Uterus (tissue), 4 donors: ENCODE results near the gene NOSTRIN. TPM values are rescaled to one million over a fixed set of nuclear protein-coding genes. Genes with fewer than 3 reads are reported as not detected.

Source experiments
- DNase-seq, 2 donors: peaks; one replicate each; pipeline ENCODE4 v3.0.0-alpha.2; 2019 to 2020
- H3K27ac ChIP-seq, 2 donors: fragments of 200-600 bp; sonication (generic); 1 replicate in 1 of 2; 2 replicates in 1 of 2; pipeline ENCODE4 v1.5.1; 2016 to 2018
- H3K27me3 ChIP-seq, 2 donors: fragments of 200-600 bp; sonication (generic); one replicate each; pipeline ENCODE4 v1.5.1; 2018 to 2019; ENCODE audit warnings: control low read depth in 1 of 2
- H3K36me3 ChIP-seq, 2 donors: fragments of 200-600 bp; sonication (generic); one replicate each; pipeline ENCODE4 v1.5.1; 2019; ENCODE audit warnings: control low read depth in 1 of 2
- H3K4me1 ChIP-seq, 2 donors: fragments of 200-600 bp; sonication (generic); one replicate each; pipeline ENCODE4 v1.5.1; 2018 to 2019; ENCODE audit warnings: control low read depth in 1 of 2
- H3K4me3 ChIP-seq, 2 donors: fragments of 200-600 bp; sonication (generic); 1 replicate in 1 of 2; 2 replicates in 1 of 2; pipeline ENCODE4 v1.5.1; 2018 to 2019; ENCODE audit warnings: mild to moderate bottlenecking in 1 of 2
- H3K9me3 ChIP-seq, 2 donors: fragments of 200-600 bp; sonication (generic); one replicate each; pipeline ENCODE4 v1.5.1; 2019; ENCODE audit warnings: control low read depth in 1 of 2
- POLR2A ChIP-seq, 2 donors: fragments of 450-650 bp; IDR thresholded peaks; one replicate each; pipeline ENCODE4 v1.6.1; 2016; ENCODE audit warnings: antibody characterized with exemption in 2 of 2, mild to moderate bottlenecking in 1 of 2, moderate library complexity in 1 of 2
- intact Hi-C: fragments of 100-400 bp; cut with DNase I; formaldehyde crosslinking; loops from one replicate; pipeline ENCODE4 v1.15.1; 2023; ENCODE audit warnings: low total_unique reads
- total RNA-seq, 4 donors: library from RNA; depleted of rRNA in 3 of 4; stranded (reverse); fragments of >200 nt in 3 of 4; gene quantifications; one replicate each; pipeline versions ENCODE4 v1.1.0 to v1.2.4, GENCODE V29; 2014 to 2023
- TF ChIP-seq, protein P1 (sequence below), 4 experiments: fragments of 200-600 bp in 2 of 4; fragments of 450-650 bp in 2 of 4; sonication (generic) in 2 of 4; IDR thresholded peaks; one replicate each; pipeline ENCODE4 v1.5.1; 2016 to 2019; ENCODE audit warnings: antibody characterized with exemption in 4 of 4, mild to moderate bottlenecking in 2 of 4, moderate library complexity in 1 of 4
- donor health status: DM: yes; HTN: yes; CAD: no.

NOSTRIN gene
- total RNA-seq, 4 donors from 2014 or later, result 27.5 to 192 (median 147) TPM

- no peak for DNase-seq
- no peaks in the 10 kb centered on the region for H3K27me3 ChIP-seq
- no peak overlapping the region for H3K27ac ChIP-seq
- H3K4me3 ChIP-seq, result no peak overlapping the region
- H3K9me3 ChIP-seq, result no peaks in the 10 kb centered on the region
- H3K36me3 ChIP-seq, result no peaks in the 10 kb centered on the region
- TF ChIP-seq, protein P1, sequence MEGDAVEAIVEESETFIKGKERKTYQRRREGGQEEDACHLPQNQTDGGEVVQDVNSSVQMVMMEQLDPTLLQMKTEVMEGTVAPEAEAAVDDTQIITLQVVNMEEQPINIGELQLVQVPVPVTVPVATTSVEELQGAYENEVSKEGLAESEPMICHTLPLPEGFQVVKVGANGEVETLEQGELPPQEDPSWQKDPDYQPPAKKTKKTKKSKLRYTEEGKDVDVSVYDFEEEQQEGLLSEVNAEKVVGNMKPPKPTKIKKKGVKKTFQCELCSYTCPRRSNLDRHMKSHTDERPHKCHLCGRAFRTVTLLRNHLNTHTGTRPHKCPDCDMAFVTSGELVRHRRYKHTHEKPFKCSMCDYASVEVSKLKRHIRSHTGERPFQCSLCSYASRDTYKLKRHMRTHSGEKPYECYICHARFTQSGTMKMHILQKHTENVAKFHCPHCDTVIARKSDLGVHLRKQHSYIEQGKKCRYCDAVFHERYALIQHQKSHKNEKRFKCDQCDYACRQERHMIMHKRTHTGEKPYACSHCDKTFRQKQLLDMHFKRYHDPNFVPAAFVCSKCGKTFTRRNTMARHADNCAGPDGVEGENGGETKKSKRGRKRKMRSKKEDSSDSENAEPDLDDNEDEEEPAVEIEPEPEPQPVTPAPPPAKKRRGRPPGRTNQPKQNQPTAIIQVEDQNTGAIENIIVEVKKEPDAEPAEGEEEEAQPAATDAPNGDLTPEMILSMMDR (IDR thresholded peaks at IDR 0.05), result no peak
- TF ChIP-seq POLR2A (IDR thresholded peaks at IDR 0.05), result no peak
- intact Hi-C loops, result no loop called here
- no peaks in the 10 kb centered on the region for H3K4me1 ChIP-seq
Observed at GRCh38 chr2:168894720-168895119, 92.3 kb downstream of the NOSTRIN start.

DNA sequence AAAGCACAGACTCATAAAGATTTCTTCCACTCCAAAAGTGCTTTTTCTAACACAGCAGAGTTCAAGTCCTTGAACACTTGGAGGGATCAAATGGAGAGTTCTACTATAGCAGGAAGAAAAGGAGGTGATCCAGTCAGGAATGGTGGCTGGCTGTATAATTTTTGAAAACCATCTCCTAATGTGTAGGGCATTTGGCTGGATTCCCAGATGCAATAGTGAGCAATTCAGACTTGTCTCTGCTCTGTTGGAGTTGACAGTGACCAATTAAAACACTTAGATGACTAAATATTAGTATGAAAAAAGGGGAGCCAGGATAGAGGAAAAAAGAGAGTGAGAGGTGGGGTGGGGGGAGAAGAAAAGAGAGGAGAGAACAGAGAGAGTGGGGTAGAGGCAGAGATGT is 93.3 kb downstream of the NOSTRIN start:
- Histone ChIP-seq H3K9me3 (no peaks in the 10 kb centered on the region), H3K4me1 (no peaks in the 10 kb centered on the region), H3K27me3 (no peaks in the 10 kb centered on the region), H3K27ac (no peak overlapping the region), H3K36me3 (no peaks in the 10 kb centered on the region), H3K4me3 (no peak overlapping the region)
- intact Hi-C loops, result no loop called here
- TF ChIP-seq, protein P1 (IDR thresholded peaks at IDR 0.05), result no peak
- TF ChIP-seq POLR2A (IDR thresholded peaks at IDR 0.05), result no peak
- DNase-seq, result no peak

- intact Hi-C loops, result no loop called here
- Histone ChIP-seq H3K36me3 (no peaks in the 10 kb centered on the region), H3K27ac (no peak overlapping the region), H3K27me3 (no peaks in the 10 kb centered on the region), H3K4me1 (no peaks in the 10 kb centered on the region), H3K4me3 (no peak overlapping the region), H3K9me3 (no peaks in the 10 kb centered on the region)
- no peak for DNase-seq
- TF ChIP-seq, protein P1 (IDR thresholded peaks at IDR 0.05), result no peak
Observed at GRCh38 chr2:168896783-168897182, 94.3 kb downstream of the NOSTRIN start.

GRCh38 chr2:168897449-168897848 is 95.0 kb downstream of the NOSTRIN start:
- Histone ChIP-seq H3K9me3 (no peaks in the 10 kb centered on the region), H3K36me3 (no peaks in the 10 kb centered on the region), H3K4me3 (no peak overlapping the region), H3K4me1 (no peaks in the 10 kb centered on the region), H3K27me3 (no peaks in the 10 kb centered on the region), H3K27ac (no peak overlapping the region)
- intact Hi-C loops, result no loop called here
- no peak for TF ChIP-seq POLR2A (IDR thresholded peaks at IDR 0.05)
- TF ChIP-seq, protein P1 (IDR thresholded peaks at IDR 0.05), result no peak
- no peak for DNase-seq

DNA sequence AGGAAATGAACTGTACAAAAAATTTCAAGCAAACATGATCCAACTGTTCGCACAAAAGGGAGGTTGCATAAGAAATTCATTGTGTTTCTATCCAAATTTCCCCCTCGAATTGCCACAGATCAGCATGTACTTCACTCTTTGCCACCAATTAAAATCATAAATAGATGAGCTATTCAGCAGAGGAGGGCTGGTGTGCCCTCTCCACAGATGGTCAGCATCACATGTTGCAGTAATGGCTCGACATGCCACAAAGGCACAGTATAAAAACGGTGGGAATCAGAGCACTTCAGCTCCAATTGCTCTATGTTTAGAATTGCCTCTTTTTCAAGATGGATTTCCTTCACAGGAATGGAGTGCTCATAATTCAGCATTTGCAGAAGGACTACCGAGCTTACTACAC is 98.6 kb downstream of the NOSTRIN start, which contains the start of gene G6PC2:
Gene G6PC2, plus strand, starts transcription at position 289 of the 400 bp plus-strand sequence. Its CDS starts 41 bp downstream, at position 330.
- TF ChIP-seq, protein P1 (IDR thresholded peaks at IDR 0.05), result no peak
- Histone ChIP-seq H3K36me3 (no peaks in the 10 kb centered on the region), H3K4me3 (no peak within 1 kb of the TSS), H3K9me3 (no peaks in the 10 kb centered on the region), H3K4me1 (no peaks in the 10 kb centered on the region), H3K27me3 (no peaks in the 10 kb centered on the region), H3K27ac (no peak within 1 kb of the TSS)
- intact Hi-C loops, result no loop called here
- no peak for DNase-seq
